ENCODE measurements around the gene KBTBD2.
"Not testable (repeated sequence)": the region's sequence is repeated elsewhere in the genome, so short reads cannot be mapped to it uniquely, and the experiment has no call there.

Gene KBTBD2

DNA sequence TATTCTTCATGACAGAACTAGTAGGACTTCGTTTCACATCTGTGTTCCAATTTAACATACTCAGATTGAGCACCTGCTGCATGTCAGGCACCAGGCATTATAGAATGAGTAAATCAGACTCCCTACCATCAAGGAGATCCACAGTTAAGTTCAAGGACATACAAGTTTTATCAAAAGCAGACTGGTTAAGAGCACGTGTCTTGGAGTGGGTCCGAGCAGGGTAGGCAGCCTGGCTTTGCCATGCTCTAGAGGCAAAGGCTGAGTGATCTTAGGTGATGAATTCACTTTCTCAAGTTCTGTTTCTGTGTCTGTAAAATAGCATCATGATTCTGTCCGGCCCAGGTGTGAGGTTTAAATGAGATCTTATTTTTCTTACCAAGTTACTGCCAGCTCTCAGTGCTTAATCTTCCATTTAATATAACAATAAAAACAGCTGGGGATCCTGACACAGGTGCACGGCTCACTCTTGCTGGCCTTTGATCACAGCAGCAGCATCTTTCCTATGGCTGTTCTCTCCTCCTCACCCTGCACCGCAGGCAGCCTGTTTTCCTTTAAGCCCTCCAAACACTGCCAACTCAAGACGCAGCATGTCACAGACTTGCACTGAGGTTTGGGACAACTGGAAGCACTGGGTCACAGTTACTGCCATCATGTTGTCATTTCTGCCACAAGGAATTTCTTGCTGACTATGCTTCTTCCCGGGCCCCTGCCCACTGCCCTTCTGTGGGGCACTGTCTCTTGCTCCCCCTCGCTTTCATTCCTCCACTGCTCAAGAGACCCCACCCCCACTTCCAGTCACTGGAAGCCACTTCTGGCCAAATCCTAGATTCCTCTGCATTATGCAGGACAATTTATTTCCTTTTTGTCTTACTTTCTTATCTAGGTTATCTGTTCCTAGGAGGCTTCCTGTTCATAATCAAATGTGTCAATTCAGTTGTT, 35.5 kb downstream of the KBTBD2 start:
- DNase-seq (ENCODE audit: low read depth, low spot score): not testable (repeated sequence)

- DNase-seq (ENCODE audit: low read depth, low spot score): not testable (repeated sequence)
These were observed 40.9 kb downstream of the KBTBD2 start for GRCh38 chr7:32850654-32851053.

GRCh38 chr7:32848655-32849054, 42.9 kb downstream of the KBTBD2 start:
- not testable (repeated sequence) for DNase-seq (ENCODE audit: low read depth, low spot score)

DNA sequence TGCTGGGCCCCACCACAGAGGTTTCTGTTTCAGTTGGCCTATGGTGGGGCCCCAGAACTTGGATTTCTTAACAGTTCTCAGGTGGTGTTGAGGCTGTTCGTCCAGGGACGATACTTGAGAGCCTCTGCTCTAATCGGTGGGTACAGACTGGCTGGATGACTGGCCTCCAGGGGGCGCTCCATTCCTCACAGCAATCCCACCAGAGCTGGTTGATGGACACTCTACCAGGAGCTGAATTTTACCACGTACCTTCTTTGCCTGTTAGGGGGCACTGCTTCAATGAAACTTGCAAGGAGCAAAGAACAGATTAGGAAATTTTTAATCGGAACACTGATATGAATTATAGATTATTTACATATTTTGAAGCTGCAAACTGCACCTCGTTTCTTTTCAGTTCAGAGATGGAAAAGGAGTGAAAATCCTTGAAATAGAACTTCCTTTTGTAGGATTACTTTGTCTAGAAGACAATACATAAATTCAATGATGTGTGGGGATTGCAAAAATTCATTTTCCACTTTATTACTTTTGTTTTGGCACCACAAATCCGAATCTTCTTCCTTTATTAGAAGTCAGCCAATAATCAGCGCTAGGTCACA, 44.8 kb downstream of the KBTBD2 start:
- peak; percentile 83 for DNase-seq (ENCODE audit: low read depth, low spot score)

- peak; percentile 32 for DNase-seq (ENCODE audit: low read depth, low spot score)
These were observed 46.8 kb downstream of the KBTBD2 start for GRCh38 chr7:32844748-32845147.

DNA sequence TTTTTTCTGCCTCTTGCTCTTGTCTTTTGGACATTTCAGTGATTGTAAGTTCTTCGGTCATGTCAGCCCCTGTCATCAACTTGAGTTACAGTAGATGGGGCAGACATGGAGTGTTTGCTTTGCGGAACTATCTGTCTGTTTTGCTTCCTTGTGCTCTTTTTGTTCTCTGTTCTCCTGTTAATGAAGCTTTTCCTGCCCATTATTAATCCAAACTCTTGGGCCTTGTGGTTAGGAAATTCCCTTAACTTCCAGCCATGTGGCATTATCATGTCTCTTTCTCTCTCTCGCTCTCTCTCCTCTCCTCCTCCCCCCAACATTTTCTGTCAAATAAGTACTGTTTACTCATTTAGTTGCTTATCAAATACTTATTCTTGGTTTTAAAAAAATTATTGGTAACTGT, 47.8 kb downstream of the KBTBD2 start:
- not testable (repeated sequence) for DNase-seq (ENCODE audit: low read depth, low spot score)

GRCh38 chr7:32839846-32840245, 51.7 kb downstream of the KBTBD2 start:
- DNase-seq (ENCODE audit: low read depth, low spot score): not testable (repeated sequence)

DNA sequence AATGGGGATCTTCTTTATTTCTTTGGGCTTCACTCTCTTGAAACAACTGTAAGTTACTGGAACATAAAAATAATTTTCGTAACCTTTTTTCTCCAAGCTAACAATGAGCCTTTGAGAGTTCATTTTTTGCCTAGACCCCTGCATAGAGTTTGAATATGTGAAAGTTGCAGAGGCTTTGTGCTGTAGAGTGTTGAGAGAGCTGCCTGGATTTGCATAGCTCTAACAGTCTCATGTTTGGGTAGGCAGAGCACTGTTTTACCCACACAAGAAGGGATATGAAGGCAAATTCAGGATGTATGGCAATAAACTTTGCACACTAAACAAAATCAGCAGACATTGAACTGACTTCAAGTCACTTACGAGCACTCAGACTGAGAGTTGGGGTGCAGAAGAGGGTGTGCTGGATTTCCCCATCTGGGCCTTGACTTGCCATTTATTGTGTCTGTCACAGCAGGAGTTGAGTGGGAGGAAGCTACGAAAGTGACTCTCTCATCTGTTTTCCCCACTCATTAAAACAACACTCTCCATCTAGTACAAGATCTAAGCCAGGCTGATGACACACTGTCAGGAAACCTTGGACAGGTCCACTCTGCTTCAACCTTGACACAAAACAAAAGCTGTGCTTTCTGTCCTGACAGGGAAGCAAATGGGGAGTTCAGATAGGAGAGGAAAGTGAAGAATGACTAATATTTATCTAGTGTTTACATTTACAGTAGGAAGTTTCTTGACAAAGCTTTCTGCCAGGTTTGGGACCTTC, 62.4 kb downstream of the KBTBD2 start:
- not testable (repeated sequence) for DNase-seq (ENCODE audit: low read depth, low spot score)
